ENCODE results near the gene BRD3.
"Not testable (repeated sequence)": the region's sequence is repeated elsewhere in the genome, so short reads cannot be mapped to it uniquely, and the experiment has no call there.

The BRD3 gene

GRCh38 chr9:133990366-133991213 lies 77.2 kb downstream of the BRD3 start:
- DNase-seq = peak; percentile 88

- no peak for DNase-seq
Measured at GRCh38 chr9:133989625-133990365, 78.0 kb downstream of the BRD3 start.

GRCh38 chr9:133988771-133989170 lies 79.1 kb downstream of the BRD3 start:
- DNase-seq = not testable (repeated sequence)

GRCh38 chr9:133987946-133988665 lies 79.7 kb downstream of the BRD3 start:
- no peak for DNase-seq

- DNase-seq = no peak
Measured at GRCh38 chr9:133987446-133987788, 80.4 kb downstream of the BRD3 start.

GRCh38 chr9:133986774-133987445 lies 80.9 kb downstream of the BRD3 start:
- DNase-seq = no peak

- no peak for DNase-seq
Measured at GRCh38 chr9:133986061-133986460, 81.8 kb downstream of the BRD3 start.

GRCh38 chr9:133982971-133983720 lies 84.7 kb downstream of the BRD3 start:
- no peak for DNase-seq

- no peak for DNase-seq
Measured at GRCh38 chr9:133981958-133982681, 85.7 kb downstream of the BRD3 start.

GRCh38 chr9:133981589-133981957 lies 86.3 kb downstream of the BRD3 start:
- no peak for DNase-seq

- DNase-seq = no peak
Measured at GRCh38 chr9:133980864-133981588, 86.8 kb downstream of the BRD3 start.
